CD4-positive, CD25-positive, alpha-beta regulatory T cell (primary cell): ENCODE data around the gene PLEKHM1. TPM values are rescaled to one million over a fixed set of nuclear protein-coding genes. Genes with fewer than 3 reads are reported as not detected.
"Not testable (repeated sequence)": the region's sequence is repeated elsewhere in the genome, so short reads cannot be mapped to it uniquely, and the experiment has no call there.

Experiments used
- ATAC-seq, 2 donors: fragments of 150-1000 bp; cut with Tn5 transposase; one replicate each; pipeline ENCODE4 v1.10.0; 2021; ENCODE audit warnings: low read depth in 2 of 2, moderate number of reproducible peaks in 2 of 2, moderate library complexity in 1 of 2
- DNase-seq, 3 donors: peaks; one replicate each; pipeline versions ENCODE4 v3.0.0 to v3.0.0-alpha.2; 2012 to 2022; ENCODE audit warnings: mixed read lengths in 1 of 3
- H3K27ac ChIP-seq: one replicate; pipeline ENCODE4 v1.7.0; 2013; ENCODE audit warnings: mild to moderate bottlenecking, low read length; ENCODE audit not compliant: insufficient read depth, poor library complexity, severe bottlenecking
- H3K27me3 ChIP-seq: one replicate; pipeline ENCODE4 v1.7.0; 2013; ENCODE audit warnings: low read length; ENCODE audit not compliant: control insufficient read depth, insufficient read depth
- H3K36me3 ChIP-seq: one replicate; pipeline ENCODE4 v1.7.0; 2013; ENCODE audit warnings: mild to moderate bottlenecking, low read length, moderate library complexity; ENCODE audit not compliant: control insufficient read depth, insufficient read depth
- H3K4me1 ChIP-seq: 2 replicates; pipeline ENCODE4 v1.7.0; 2013; ENCODE audit warnings: mild to moderate bottlenecking, low read length; ENCODE audit not compliant: insufficient read depth, control insufficient read depth, poor library complexity, severe bottlenecking
- H3K4me3 ChIP-seq: one replicate; pipeline ENCODE4 v1.7.0; 2013; ENCODE audit warnings: low read depth, mild to moderate bottlenecking, low read length, moderate library complexity
- H3K9me3 ChIP-seq, 2 experiments: 1 replicate in 1 of 2; 2 replicates in 1 of 2; pipeline ENCODE4 v1.7.0; 2013; ENCODE audit warnings: low read length in 2 of 2, mild to moderate bottlenecking in 1 of 2, moderate library complexity in 1 of 2; ENCODE audit not compliant: control insufficient read depth in 2 of 2
- H3K27ac Mint-ChIP-seq, 3 donors: one replicate each; pipeline ENCODE4 v1.8.0; 2020 to 2022; ENCODE audit warnings: mild to moderate bottlenecking in 3 of 3, mixed read lengths in 3 of 3, moderate library complexity in 2 of 3
- H3K27me3 Mint-ChIP-seq: one replicate; pipeline ENCODE4 v1.8.0; 2022; ENCODE audit warnings: mild to moderate bottlenecking, mixed read lengths
- H3K36me3 Mint-ChIP-seq: one replicate; pipeline ENCODE4 v1.8.0; 2020; ENCODE audit warnings: mixed read lengths
- H3K4me1 Mint-ChIP-seq, 4 donors: one replicate each; pipeline ENCODE4 v1.8.0; 2020 to 2022; ENCODE audit warnings: mixed read lengths in 4 of 4, mild to moderate bottlenecking in 1 of 4
- H3K4me3 Mint-ChIP-seq, 4 donors: one replicate each; pipeline ENCODE4 v1.8.0; 2020 to 2022; ENCODE audit warnings: mild to moderate bottlenecking in 4 of 4, mixed read lengths in 4 of 4, moderate library complexity in 3 of 4
- H3K9me3 Mint-ChIP-seq, 7 donors: one replicate each; pipeline ENCODE4 v1.8.0; 2020 to 2022; ENCODE audit warnings: mixed read lengths in 7 of 7, mild to moderate bottlenecking in 3 of 7, moderate library complexity in 2 of 7
- polyA plus RNA-seq, 4 donors: library from polyadenylated mRNA; unstranded; fragments of 300-500 nt; fragmentation: Illumina TruSeq; gene quantifications; one replicate each; pipeline ENCODE4 v1.2.3, GENCODE V29; 2021
- total RNA-seq: library from RNA; stranded (reverse); gene quantifications from one replicate; pipeline ENCODE4 v1.2.3, GENCODE V29; 2022

PLEKHM1 gene
- total and polyA plus RNA-seq, 5 donors from 2014 or later, result 11.1 to 103 (median 12.5) TPM

- H3K27me3 ChIP-seq, H3K4me1 Mint-ChIP-seq, H3K27me3 Mint-ChIP-seq, H3K36me3 Mint-ChIP-seq, H3K27ac Mint-ChIP-seq, H3K27ac ChIP-seq, H3K9me3 ChIP-seq, H3K4me3 Mint-ChIP-seq, H3K4me1 ChIP-seq, H3K9me3 Mint-ChIP-seq, H3K4me3 ChIP-seq, DNase-seq, H3K36me3 ChIP-seq, ATAC-seq: not testable (repeated sequence)
These were observed 6.9 kb upstream of the PLEKHM1 start for GRCh38 chr17:45497449-45497848.

- not testable (repeated sequence) for H3K36me3 Mint-ChIP-seq, H3K27ac ChIP-seq, H3K4me1 Mint-ChIP-seq, H3K4me3 Mint-ChIP-seq, H3K27ac Mint-ChIP-seq, H3K36me3 ChIP-seq, H3K4me1 ChIP-seq, H3K9me3 Mint-ChIP-seq, H3K9me3 ChIP-seq, H3K27me3 ChIP-seq, DNase-seq, H3K4me3 ChIP-seq, H3K27me3 Mint-ChIP-seq, ATAC-seq
These were observed 6.0 kb upstream of the PLEKHM1 start for GRCh38 chr17:45496507-45496906.

- ATAC-seq, H3K36me3 ChIP-seq, H3K27me3 Mint-ChIP-seq, H3K9me3 Mint-ChIP-seq, H3K4me1 Mint-ChIP-seq, H3K36me3 Mint-ChIP-seq, H3K4me3 ChIP-seq, H3K27ac Mint-ChIP-seq, H3K4me3 Mint-ChIP-seq, DNase-seq, H3K4me1 ChIP-seq, H3K27ac ChIP-seq, H3K9me3 ChIP-seq, H3K27me3 ChIP-seq: not testable (repeated sequence)
These were observed 4.0 kb upstream of the PLEKHM1 start for GRCh38 chr17:45494556-45494955.

GRCh38 chr17:45492156-45492555 lies 1.6 kb upstream of the PLEKHM1 start:
- DNase-seq, result not testable (repeated sequence)

GRCh38 chr17:45490198-45490597 lies 323 bp downstream of the PLEKHM1 start:
- peaks cover 5 to 31% (median 22%) of the 10 kb centered on the region in 4 donors for H3K4me1 Mint-ChIP-seq
- DNase-seq (peak in 2 of 3 donors; percentile 2 to 39), ATAC-seq (peak in 1 of 2 donors; percentile 1)
- peak overlapping the region; percentile 92 to 96 (median 93) for H3K27ac Mint-ChIP-seq
- not testable (repeated sequence) for H3K36me3 Mint-ChIP-seq, H3K27me3 Mint-ChIP-seq, H3K4me1 ChIP-seq, H3K9me3 ChIP-seq, H3K36me3 ChIP-seq, H3K27me3 ChIP-seq, H3K9me3 Mint-ChIP-seq
- peak overlapping the region; percentile 64 for H3K4me3 ChIP-seq
- peak overlapping the region; percentile 88 to 95 (median 92) for H3K4me3 Mint-ChIP-seq
- H3K27ac ChIP-seq, result peak overlapping the region; percentile 68

More at GRCh38 chr17:45492156-45492555, 1.6 kb upstream of the PLEKHM1 start:
- Mint-ChIP-seq H3K4me1 (peaks cover 5 to 28% (median 22%) of the 10 kb centered on the region in 4 donors), H3K4me3 (peak overlapping the region in 2 of 4 donors; percentile 28 to 48)
- H3K36me3 ChIP-seq, H3K27ac Mint-ChIP-seq, H3K27me3 ChIP-seq, ATAC-seq, H3K9me3 ChIP-seq, H3K36me3 Mint-ChIP-seq, H3K4me3 ChIP-seq, H3K27me3 Mint-ChIP-seq, H3K9me3 Mint-ChIP-seq, H3K4me1 ChIP-seq, H3K27ac ChIP-seq: not testable (repeated sequence)

GRCh38 chr17:45487704-45488103 lies 2.8 kb downstream of the PLEKHM1 start:
- not testable (repeated sequence) for H3K27me3 Mint-ChIP-seq, H3K27me3 ChIP-seq, H3K9me3 Mint-ChIP-seq, H3K4me3 ChIP-seq, H3K27ac ChIP-seq, H3K9me3 ChIP-seq, H3K36me3 ChIP-seq, H3K36me3 Mint-ChIP-seq, DNase-seq, ATAC-seq
- H3K4me1 Mint-ChIP-seq, result peaks cover 11 to 42% (median 30%) of the 10 kb centered on the region in 4 donors
- H3K27ac Mint-ChIP-seq, result peak overlapping the region in 2 of 3 donors; percentile 15 to 76
- peak overlapping the region; percentile 46 to 91 (median 77) for H3K4me3 Mint-ChIP-seq
- H3K4me1 ChIP-seq, result peaks cover 15% of the 10 kb centered on the region

- not testable (repeated sequence) for H3K36me3 Mint-ChIP-seq, H3K4me3 ChIP-seq, H3K9me3 ChIP-seq, H3K27ac ChIP-seq, H3K27me3 Mint-ChIP-seq, H3K4me1 ChIP-seq, H3K27me3 ChIP-seq, ATAC-seq, DNase-seq, H3K36me3 ChIP-seq, H3K9me3 Mint-ChIP-seq
- Mint-ChIP-seq H3K27ac (peak overlapping the region in 2 of 3 donors; percentile 52 to 74), H3K4me1 (peaks cover 11 to 32% (median 22%) of the 10 kb centered on the region in 4 donors), H3K4me3 (peak overlapping the region in 1 of 4 donors; percentile 18)
These were observed 6.8 kb downstream of the PLEKHM1 start for GRCh38 chr17:45483591-45484216.

- peaks cover 11 to 27% (median 19%) of the 10 kb centered on the region in 4 donors for H3K4me1 Mint-ChIP-seq
These were observed 7.3 kb downstream of the PLEKHM1 start for GRCh38 chr17:45483177-45483576.

More at GRCh38 chr17:45483177-45483576, 7.3 kb downstream of the PLEKHM1 start:
- not testable (repeated sequence) for H3K27ac ChIP-seq, H3K27me3 ChIP-seq, H3K4me3 ChIP-seq, ATAC-seq, H3K4me3 Mint-ChIP-seq, H3K36me3 Mint-ChIP-seq, H3K27ac Mint-ChIP-seq, H3K9me3 ChIP-seq, H3K9me3 Mint-ChIP-seq, H3K36me3 ChIP-seq, H3K27me3 Mint-ChIP-seq, H3K4me1 ChIP-seq, DNase-seq
